ENCODE measurements around the gene EPHB2. TPM values are rescaled to one million over a fixed set of nuclear protein-coding genes. Genes with fewer than 3 reads are reported as not detected.

The EPHB2 gene
- total RNA-seq, 1 donor from 2014 or later = 60.3 TPM

GRCh38 chr1:22794647-22795365 lies 84.2 kb downstream of the EPHB2 start:
- TF ChIP-seq, protein P1, sequence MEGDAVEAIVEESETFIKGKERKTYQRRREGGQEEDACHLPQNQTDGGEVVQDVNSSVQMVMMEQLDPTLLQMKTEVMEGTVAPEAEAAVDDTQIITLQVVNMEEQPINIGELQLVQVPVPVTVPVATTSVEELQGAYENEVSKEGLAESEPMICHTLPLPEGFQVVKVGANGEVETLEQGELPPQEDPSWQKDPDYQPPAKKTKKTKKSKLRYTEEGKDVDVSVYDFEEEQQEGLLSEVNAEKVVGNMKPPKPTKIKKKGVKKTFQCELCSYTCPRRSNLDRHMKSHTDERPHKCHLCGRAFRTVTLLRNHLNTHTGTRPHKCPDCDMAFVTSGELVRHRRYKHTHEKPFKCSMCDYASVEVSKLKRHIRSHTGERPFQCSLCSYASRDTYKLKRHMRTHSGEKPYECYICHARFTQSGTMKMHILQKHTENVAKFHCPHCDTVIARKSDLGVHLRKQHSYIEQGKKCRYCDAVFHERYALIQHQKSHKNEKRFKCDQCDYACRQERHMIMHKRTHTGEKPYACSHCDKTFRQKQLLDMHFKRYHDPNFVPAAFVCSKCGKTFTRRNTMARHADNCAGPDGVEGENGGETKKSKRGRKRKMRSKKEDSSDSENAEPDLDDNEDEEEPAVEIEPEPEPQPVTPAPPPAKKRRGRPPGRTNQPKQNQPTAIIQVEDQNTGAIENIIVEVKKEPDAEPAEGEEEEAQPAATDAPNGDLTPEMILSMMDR (conservative IDR thresholded peaks at IDR 0.05) = no peak
- H3K36me3 Mint-ChIP-seq (ENCODE audit: low read depth) = no peaks in the 10 kb centered on the region
- DNase-seq (ENCODE audit: low read depth, low spot score) = no peak
- no peak overlapping the region for H3K4me3 Mint-ChIP-seq
- H3K27ac Mint-ChIP-seq (ENCODE audit: unreplicated experiment) = peak overlapping the region; percentile 81
- no peaks in the 10 kb centered on the region for H3K27me3 Mint-ChIP-seq (ENCODE audit: low read depth)
- no peaks in the 10 kb centered on the region for H3K9me3 Mint-ChIP-seq
- peaks cover 90% of the 10 kb centered on the region for H3K4me1 Mint-ChIP-seq

DNA sequence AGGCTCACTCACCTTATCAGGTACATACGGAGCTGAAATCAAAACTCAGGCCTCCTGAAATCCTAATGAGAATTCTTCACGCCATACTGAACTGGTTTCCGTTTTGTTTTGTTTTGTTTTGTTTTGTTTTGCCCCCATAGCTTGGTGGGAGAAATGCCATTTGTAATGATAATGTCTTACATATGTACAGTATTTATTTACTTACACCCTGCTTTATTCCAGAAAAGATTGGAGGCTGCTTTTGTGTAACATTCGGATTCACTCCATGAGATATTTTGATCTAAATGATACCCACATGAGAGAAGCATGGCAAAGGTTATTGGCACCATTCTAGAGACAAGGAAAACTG lies 84.7 kb downstream of the EPHB2 start:
- DNase-seq (ENCODE audit: low read depth, low spot score) = no peak
- TF ChIP-seq, protein P1 (conservative IDR thresholded peaks at IDR 0.05) = no peak
- H3K27ac Mint-ChIP-seq (ENCODE audit: unreplicated experiment) = peak overlapping the region; percentile 85

GRCh38 chr1:22796642-22797041 lies 86.0 kb downstream of the EPHB2 start:
- peaks cover 93% of the 10 kb centered on the region for H3K4me1 Mint-ChIP-seq
- peak overlapping the region; percentile 81 for H3K27ac Mint-ChIP-seq (ENCODE audit: unreplicated experiment)
- no peak overlapping the region for H3K4me3 Mint-ChIP-seq
- no peaks in the 10 kb centered on the region for H3K9me3 Mint-ChIP-seq
- H3K36me3 Mint-ChIP-seq (ENCODE audit: low read depth) = no peaks in the 10 kb centered on the region
- DNase-seq (ENCODE audit: low read depth, low spot score) = no peak
- TF ChIP-seq, protein P1 (conservative IDR thresholded peaks at IDR 0.05) = no peak
- H3K27me3 Mint-ChIP-seq (ENCODE audit: low read depth) = no peaks in the 10 kb centered on the region

More for the DNA sequence above, 84.7 kb downstream of the EPHB2 start:
- peaks cover 90% of the 10 kb centered on the region for H3K4me1 Mint-ChIP-seq
- H3K27me3 Mint-ChIP-seq (ENCODE audit: low read depth) = no peaks in the 10 kb centered on the region
- no peaks in the 10 kb centered on the region for H3K36me3 Mint-ChIP-seq (ENCODE audit: low read depth)
- no peaks in the 10 kb centered on the region for H3K9me3 Mint-ChIP-seq
- H3K4me3 Mint-ChIP-seq = no peak overlapping the region

GRCh38 chr1:22798083-22798482 lies 87.4 kb downstream of the EPHB2 start:
- peak overlapping the region; percentile 10 for H3K27ac Mint-ChIP-seq (ENCODE audit: unreplicated experiment)
- DNase-seq (ENCODE audit: low read depth, low spot score) = no peak
- H3K4me1 Mint-ChIP-seq = peaks cover 92% of the 10 kb centered on the region
- H3K27me3 Mint-ChIP-seq (ENCODE audit: low read depth) = no peaks in the 10 kb centered on the region
- TF ChIP-seq, protein P1 (conservative IDR thresholded peaks at IDR 0.05) = no peak
- no peaks in the 10 kb centered on the region for H3K36me3 Mint-ChIP-seq (ENCODE audit: low read depth)
- no peaks in the 10 kb centered on the region for H3K9me3 Mint-ChIP-seq
- no peak overlapping the region for H3K4me3 Mint-ChIP-seq

DNA sequence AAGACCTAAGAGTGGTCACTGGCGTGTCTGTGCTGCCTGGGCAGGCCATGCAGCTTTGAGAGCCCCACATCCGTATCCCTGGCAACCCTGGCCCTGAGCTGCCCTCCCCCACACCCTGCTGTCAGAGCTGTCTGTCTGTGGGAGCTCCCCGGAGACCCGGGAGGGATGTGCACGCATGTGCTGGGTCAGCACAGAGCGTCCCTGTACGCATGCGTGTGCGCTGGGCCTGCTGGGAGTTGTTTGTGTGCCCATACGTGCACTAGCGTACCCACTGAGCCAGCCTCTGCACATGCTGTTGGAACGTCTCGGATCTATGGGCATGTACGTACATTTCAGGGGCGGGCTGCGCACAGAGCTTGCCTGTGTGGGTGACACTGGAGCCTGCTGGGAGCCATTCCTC lies 89.3 kb downstream of the EPHB2 start:
- no peaks in the 10 kb centered on the region for H3K27me3 Mint-ChIP-seq (ENCODE audit: low read depth)
- DNase-seq (ENCODE audit: low read depth, low spot score) = peak; percentile 35
- no peaks in the 10 kb centered on the region for H3K9me3 Mint-ChIP-seq
- H3K4me3 Mint-ChIP-seq = peak overlapping the region; percentile 49
- H3K27ac Mint-ChIP-seq (ENCODE audit: unreplicated experiment) = peak overlapping the region; percentile 85
- no peaks in the 10 kb centered on the region for H3K36me3 Mint-ChIP-seq (ENCODE audit: low read depth)
- TF ChIP-seq, protein P1 (conservative IDR thresholded peaks at IDR 0.05) = no peak
- peaks cover 89% of the 10 kb centered on the region for H3K4me1 Mint-ChIP-seq
